SU-DHL-6 (cell line): ENCODE results near the gene SOX6.

ENCODE experiments used
- EZH2phosphoT487 ChIP-seq: fragments of 200-600 bp; sonication (generic), shearing (Covaris generic); conservative IDR thresholded peaks from 2 replicates; pipeline ENCODE4 v1.6.1; 2018; ENCODE audit warnings: mild to moderate bottlenecking, antibody characterized with exemption, low read length, moderate library complexity, mixed read lengths
- TF ChIP-seq, protein P1 (sequence below): fragments of 200-600 bp; sonication (generic); IDR thresholded peaks from one replicate; pipeline ENCODE4 v1.5.1; 2017; ENCODE audit warnings: antibody characterized with exemption, mild to moderate bottlenecking, low read length, moderate library complexity; ENCODE audit not compliant: insufficient read depth, poor library complexity, severe bottlenecking

DNA sequence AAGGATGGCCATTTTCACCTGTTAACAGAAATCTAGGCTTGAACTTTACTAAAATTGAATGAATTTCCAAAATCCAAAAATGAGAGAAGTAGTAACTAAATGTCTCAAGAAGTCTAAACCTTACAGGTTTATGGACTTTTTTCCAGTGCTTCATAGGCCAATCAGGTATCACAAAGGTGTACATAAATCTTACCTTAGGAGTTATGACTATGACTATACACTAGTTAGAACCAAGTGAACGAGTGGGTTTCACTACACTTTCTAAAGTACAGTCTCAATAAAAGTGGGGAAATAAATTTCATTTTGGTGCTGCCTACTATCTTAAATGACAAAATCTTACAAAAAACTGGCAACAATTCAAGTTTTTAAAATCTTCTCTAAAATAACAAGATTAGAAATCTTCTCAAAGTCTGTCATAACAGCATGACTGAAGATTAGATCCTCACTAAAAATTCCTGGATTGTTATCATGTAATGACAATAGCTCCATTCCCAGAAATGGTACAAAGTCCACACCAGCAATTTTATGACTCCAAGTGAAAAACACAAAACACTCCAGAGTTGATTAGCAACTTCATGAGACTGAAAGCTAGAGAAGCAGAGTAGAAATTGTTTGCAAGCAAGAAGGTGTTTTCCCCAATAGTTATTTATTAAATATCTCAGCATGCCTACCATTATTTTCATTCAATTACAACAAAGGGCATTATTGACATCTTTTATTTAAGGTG lies 20.9 kb downstream of the SOX6 start:
- TF ChIP-seq, protein P1, sequence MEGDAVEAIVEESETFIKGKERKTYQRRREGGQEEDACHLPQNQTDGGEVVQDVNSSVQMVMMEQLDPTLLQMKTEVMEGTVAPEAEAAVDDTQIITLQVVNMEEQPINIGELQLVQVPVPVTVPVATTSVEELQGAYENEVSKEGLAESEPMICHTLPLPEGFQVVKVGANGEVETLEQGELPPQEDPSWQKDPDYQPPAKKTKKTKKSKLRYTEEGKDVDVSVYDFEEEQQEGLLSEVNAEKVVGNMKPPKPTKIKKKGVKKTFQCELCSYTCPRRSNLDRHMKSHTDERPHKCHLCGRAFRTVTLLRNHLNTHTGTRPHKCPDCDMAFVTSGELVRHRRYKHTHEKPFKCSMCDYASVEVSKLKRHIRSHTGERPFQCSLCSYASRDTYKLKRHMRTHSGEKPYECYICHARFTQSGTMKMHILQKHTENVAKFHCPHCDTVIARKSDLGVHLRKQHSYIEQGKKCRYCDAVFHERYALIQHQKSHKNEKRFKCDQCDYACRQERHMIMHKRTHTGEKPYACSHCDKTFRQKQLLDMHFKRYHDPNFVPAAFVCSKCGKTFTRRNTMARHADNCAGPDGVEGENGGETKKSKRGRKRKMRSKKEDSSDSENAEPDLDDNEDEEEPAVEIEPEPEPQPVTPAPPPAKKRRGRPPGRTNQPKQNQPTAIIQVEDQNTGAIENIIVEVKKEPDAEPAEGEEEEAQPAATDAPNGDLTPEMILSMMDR: no peak
- no peak for TF ChIP-seq EZH2phosphoT487
